ENCODE data around the gene FAM240A.

DNA sequence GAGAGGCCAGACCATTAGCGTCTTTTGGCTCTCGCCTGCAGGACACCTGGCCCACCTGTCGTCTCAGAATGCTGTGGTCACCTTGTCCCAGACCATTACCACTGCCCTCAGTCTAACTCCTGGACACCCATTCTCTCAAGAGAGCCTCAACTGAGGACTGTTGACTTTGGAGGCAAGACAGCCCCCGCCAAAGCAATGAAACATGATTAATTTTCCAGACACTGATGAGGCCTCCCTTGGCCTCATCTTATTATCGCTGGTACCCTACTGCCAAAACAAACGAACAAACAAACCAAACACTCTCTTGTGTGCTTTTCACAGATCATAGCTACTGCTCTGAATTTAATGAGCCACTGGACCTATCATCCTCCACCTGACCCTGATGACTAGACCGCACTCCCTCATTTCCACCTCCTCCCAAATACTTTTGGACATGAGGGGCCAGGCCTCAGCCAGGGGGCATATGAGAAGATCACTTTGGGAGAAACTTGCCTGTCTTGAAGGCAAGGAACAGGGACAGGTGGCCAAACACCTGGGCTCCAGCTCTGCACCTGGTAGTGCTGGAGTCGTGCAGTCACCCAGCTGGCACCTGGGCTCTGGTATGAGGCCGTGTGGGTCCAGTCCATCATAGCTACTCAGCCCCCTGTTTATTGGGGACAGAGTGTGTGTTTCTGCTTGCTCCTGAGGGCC is 53.6 kb downstream of the FAM240A start:
- TF ChIP-seq, protein P1, sequence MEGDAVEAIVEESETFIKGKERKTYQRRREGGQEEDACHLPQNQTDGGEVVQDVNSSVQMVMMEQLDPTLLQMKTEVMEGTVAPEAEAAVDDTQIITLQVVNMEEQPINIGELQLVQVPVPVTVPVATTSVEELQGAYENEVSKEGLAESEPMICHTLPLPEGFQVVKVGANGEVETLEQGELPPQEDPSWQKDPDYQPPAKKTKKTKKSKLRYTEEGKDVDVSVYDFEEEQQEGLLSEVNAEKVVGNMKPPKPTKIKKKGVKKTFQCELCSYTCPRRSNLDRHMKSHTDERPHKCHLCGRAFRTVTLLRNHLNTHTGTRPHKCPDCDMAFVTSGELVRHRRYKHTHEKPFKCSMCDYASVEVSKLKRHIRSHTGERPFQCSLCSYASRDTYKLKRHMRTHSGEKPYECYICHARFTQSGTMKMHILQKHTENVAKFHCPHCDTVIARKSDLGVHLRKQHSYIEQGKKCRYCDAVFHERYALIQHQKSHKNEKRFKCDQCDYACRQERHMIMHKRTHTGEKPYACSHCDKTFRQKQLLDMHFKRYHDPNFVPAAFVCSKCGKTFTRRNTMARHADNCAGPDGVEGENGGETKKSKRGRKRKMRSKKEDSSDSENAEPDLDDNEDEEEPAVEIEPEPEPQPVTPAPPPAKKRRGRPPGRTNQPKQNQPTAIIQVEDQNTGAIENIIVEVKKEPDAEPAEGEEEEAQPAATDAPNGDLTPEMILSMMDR (IDR thresholded peaks at IDR 0.05): no peak
- TF ChIP-seq POLR2AphosphoS5 (IDR thresholded peaks at IDR 0.05): no peak
- no peak for TF ChIP-seq POLR2A (IDR thresholded peaks at IDR 0.05)

Data from prostate gland (tissue), 2 donors.